ENCODE data around the gene LCN2. TPM values are rescaled to one million over a fixed set of nuclear protein-coding genes. Genes with fewer than 3 reads are reported as not detected.
"Not testable (repeated sequence)": the region's sequence is repeated elsewhere in the genome, so short reads cannot be mapped to it uniquely, and the experiment has no call there.

LCN2 gene
- total RNA-seq, result not detected in 2 replicates

DNA sequence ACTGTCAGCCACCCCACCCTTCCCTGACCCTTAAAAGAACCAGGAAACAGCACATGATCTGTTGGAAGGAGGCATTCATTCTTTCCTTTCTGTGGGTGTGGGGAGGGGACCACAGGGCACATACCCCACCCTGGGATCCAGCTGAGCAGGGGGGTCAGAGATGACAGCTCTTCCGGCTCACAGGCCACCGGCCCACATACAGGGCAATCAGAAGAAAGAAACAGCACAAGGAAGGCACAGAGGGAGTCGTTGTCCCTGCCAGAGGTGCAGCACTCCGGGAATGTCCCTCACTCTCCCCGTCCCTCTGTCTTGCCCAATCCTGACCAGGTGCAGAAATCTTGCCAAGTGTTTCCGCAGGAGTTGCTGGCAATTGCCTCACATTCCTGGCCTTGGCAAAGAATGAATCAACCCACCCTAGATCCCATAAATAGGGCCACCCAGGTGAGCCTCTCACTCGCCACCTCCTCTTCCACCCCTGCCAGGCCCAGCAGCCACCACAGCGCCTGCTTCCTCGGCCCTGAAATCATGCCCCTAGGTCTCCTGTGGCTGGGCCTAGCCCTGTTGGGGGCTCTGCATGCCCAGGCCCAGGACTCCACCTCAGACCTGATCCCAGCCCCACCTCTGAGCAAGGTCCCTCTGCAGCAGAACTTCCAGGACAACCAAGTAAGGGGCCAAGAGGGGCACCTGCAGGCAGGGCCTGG lies at the start of gene LCN2:
Gene LCN2, plus strand, starts transcription at position 453 of the 701 bp plus-strand sequence. Its CDS starts 73 bp downstream, at position 526.
- DNase-seq (ENCODE audit: low read depth in 2 of 2), result no peak

GRCh38 chr9:128099932-128100491 lies 49.2 kb upstream of the LCN2 start:
- DNase-seq (ENCODE audit: low read depth in 2 of 2), result peak; percentile 55 to 58

DNA sequence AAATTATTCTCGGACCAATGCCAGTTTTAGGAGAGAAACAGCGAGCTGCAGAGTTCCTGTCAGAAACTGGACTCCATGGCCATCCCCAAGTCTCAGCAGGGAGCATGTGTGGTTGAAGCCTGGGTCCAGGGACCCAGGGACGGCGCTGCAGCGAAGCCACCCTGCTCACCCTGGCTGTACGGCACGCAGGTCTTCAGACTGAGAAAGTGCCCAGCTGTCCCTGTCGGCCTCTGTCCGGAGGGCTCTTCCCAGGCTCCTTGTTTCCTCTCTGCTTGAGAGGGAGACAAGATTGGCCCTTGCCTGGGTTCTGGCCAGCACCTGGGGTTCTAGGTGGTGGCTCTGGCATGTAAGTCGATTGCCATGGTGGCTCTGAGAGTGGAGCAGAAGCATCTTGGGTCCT lies 48.7 kb upstream of the LCN2 start:
- DNase-seq (ENCODE audit: low read depth in 2 of 2), result no peak

- no peak for DNase-seq (ENCODE audit: low read depth in 2 of 2)
Measured at GRCh38 chr9:128101231-128101661, 48.0 kb upstream of the LCN2 start.

DNA sequence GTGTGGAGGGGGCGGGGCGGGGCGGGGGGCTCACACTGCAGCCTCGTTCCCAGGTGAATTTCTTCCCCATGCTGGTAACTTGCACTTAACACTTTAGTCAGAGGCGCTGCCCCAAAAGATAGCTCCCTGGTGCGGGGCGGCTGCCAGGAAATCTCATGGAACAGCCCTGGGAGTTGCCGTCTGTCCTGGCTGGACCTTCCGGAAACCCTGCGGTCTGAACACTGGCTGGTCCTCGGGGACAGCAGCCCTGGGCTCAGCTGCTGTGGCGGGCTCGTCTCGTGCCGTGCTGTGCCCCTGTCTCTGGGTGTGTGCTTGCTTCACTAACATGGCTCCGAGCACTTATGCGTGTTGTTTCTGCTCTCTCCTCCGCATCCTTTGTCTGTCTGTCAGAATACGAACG lies 47.6 kb upstream of the LCN2 start:
- peak; percentile 33 to 37 for DNase-seq (ENCODE audit: low read depth in 2 of 2)

DNA sequence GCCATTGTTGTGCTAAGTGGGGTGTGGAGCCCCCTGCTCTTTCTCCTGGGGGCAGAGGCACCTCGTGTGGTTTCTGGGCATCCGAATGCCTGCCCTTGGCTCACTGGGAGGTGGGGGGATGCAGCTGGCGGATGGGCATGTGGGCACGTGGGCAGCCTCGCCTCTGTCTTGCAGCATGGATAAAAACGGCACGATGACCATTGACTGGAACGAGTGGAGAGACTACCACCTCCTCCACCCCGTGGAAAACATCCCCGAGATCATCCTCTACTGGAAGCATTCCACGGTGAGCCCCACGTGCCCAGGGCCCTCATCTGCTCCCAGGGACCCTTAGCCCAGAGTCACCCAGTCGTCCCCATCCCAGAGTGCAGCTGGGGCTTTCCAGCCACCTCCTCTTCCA lies 47.1 kb upstream of the LCN2 start:
- DNase-seq (ENCODE audit: low read depth in 2 of 2), result no peak

GRCh38 chr9:128102861-128103588 lies 46.2 kb upstream of the LCN2 start:
- DNase-seq (ENCODE audit: low read depth in 2 of 2), result no peak

DNA sequence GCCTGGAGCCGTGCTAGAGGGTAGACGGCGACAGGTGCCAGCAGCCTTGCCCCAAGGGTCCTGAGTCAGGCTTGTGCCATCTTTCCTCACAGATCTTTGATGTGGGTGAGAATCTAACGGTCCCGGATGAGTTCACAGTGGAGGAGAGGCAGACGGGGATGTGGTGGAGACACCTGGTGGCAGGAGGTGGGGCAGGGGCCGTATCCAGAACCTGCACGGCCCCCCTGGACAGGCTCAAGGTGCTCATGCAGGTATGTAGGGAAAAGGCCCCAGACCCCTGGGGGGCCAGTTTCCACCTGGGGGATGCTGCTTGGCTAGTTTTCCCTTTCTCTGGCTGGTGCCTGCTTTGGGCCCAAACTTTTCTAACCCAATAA lies 45.7 kb upstream of the LCN2 start:
- no peak for DNase-seq (ENCODE audit: low read depth in 2 of 2)

DNA sequence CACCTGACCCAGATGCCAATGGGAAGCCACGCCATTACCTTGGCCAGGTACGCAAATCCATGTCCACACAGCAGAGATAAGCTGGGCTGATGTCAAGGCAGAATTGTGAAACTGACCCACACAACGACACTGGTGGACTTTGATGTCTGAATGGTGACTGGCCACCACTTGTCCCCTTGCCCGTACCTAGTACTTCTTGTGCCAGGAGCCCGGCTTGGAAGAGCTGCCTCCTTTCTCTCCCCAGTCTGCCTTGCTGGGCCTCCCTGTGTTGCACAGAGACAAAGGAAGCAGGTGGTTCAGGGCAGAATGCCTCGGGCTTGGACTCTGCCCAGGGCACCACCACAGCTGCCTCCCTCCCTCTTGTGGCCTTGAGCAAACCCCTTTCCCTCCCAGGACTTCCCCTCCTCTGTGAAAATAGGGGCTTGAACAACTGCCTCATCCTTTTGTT lies 45.1 kb upstream of the LCN2 start:
- peak; percentile 37 to 50 for DNase-seq (ENCODE audit: low read depth in 2 of 2)

DNA sequence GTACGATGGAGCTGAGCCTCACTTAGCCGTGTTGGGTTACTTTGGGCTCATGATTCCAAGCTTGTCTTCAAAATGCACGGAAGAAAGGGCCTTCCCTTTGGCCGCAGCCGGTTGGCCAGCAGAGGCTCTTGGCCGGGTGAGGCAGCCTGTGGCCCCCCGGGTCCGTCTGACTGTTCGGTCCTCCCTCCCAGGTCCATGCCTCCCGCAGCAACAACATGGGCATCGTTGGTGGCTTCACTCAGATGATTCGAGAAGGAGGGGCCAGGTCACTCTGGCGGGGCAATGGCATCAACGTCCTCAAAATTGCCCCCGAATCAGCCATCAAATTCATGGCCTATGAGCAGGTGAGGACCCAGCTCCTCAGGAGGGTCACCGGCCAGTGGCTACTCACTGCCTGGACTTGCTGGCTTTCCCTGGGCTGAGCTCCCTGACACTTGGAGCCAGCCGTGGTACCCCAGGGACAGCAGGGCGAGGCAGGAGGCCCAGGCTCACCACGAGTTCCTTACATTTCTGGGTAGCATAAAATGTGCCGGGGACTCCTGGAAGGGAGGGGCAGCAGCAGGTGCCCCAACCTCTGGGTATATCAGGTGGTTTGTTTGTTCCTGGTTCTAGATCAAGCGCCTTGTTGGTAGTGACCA lies 43.6 kb upstream of the LCN2 start:
- no peak for DNase-seq (ENCODE audit: low read depth in 2 of 2)

GRCh38 chr9:128106181-128106939 lies 42.9 kb upstream of the LCN2 start:
- DNase-seq (ENCODE audit: low read depth in 2 of 2), result no peak

DNA sequence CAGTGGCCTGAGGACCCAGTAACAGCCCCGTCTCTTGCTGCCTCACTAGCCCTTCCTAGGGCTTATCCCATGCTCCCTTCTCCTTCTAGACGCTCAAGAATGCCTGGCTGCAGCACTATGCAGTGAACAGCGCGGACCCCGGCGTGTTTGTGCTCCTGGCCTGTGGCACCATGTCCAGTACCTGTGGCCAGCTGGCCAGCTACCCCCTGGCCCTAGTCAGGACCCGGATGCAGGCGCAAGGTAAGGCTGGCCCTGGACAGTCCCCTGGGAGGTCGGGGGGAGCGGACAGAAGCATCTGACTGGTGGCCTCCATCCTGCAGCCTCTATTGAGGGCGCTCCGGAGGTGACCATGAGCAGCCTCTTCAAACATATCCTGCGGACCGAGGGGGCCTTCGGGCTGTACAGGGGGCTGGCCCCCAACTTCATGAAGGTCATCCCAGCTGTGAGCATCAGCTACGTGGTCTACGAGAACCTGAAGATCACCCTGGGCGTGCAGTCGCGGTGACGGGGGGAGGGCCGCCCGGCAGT lies 42.2 kb upstream of the LCN2 start:
- no peak for DNase-seq (ENCODE audit: low read depth in 2 of 2)

- no peak for DNase-seq (ENCODE audit: low read depth in 2 of 2)
Measured at GRCh38 chr9:128107468-128108268, 41.6 kb upstream of the LCN2 start.

GRCh38 chr9:128108269-128109049 lies 40.8 kb upstream of the LCN2 start:
- DNase-seq (ENCODE audit: low read depth in 2 of 2), result no peak

- DNase-seq (ENCODE audit: low read depth in 2 of 2), result no peak
Measured at GRCh38 chr9:128109050-128109709, 40.1 kb upstream of the LCN2 start.

GRCh38 chr9:128111726-128112125 lies 37.5 kb upstream of the LCN2 start:
- DNase-seq (ENCODE audit: low read depth in 2 of 2), result not testable (repeated sequence)

GRCh38 chr9:128113526-128114325 lies 35.5 kb upstream of the LCN2 start:
- DNase-seq (ENCODE audit: low read depth in 2 of 2), result no peak

Measured in dermis microvascular lymphatic vessel endothelial cell (primary cell).